SK-N-SH treated with all-trans-retinoic acid at 6 μM for 48 hours (cell line): ENCODE results near the gene LMBR1.

Experiments used
- ARNTL ChIP-seq: fragments of 450-650 bp; formaldehyde crosslinking; IDR thresholded peaks from 2 replicates; pipeline ENCODE4 v1.5.0; 2020; ENCODE audit warnings: low read depth, mild to moderate bottlenecking, moderate library complexity, borderline replicate concordance
- BACH2 ChIP-seq: fragments of 250-450 bp; sonication (Bioruptor Pico); IDR thresholded peaks from 2 replicates; pipeline ENCODE4 v1.9.0; 2021; ENCODE audit warnings: mild to moderate bottlenecking, borderline replicate concordance
- CSDC2 ChIP-seq: fragments of 250-450 bp; sonication (Bioruptor Pico); IDR thresholded peaks from 2 replicates; pipeline ENCODE4 v1.5.0; 2020; ENCODE audit warnings: mild to moderate bottlenecking, moderate library complexity
- ESRRG ChIP-seq: fragments of 250-450 bp; sonication (Bioruptor Pico); IDR thresholded peaks from 2 replicates; pipeline ENCODE4 v1.6.1; 2021; ENCODE audit warnings: mild to moderate bottlenecking
- ISL1 ChIP-seq: fragments of 250-450 bp; sonication (Bioruptor Pico); IDR thresholded peaks from 2 replicates; pipeline ENCODE4 v2.1.2; 2022; ENCODE audit warnings: mild to moderate bottlenecking, moderate library complexity
- TCF4 ChIP-seq: fragments of 250-450 bp; sonication (Bioruptor Pico); IDR thresholded peaks from 2 replicates; pipeline ENCODE4 v1.8.0; 2021; ENCODE audit warnings: mild to moderate bottlenecking, moderate library complexity, borderline replicate concordance
- ZC3H10 ChIP-seq: fragments of 250-450 bp; sonication (Bioruptor Pico); IDR thresholded peaks from 2 replicates; pipeline ENCODE4 v1.5.1; 2021; ENCODE audit warnings: mild to moderate bottlenecking, moderate library complexity
- ZFP30 ChIP-seq: fragments of 450-650 bp; formaldehyde crosslinking; IDR thresholded peaks from 2 replicates; pipeline ENCODE4 v1.5.0; 2022; ENCODE audit warnings: mild to moderate bottlenecking, moderate library complexity
- ZNF70 ChIP-seq: fragments of 450-650 bp; formaldehyde crosslinking; IDR thresholded peaks from 2 replicates; pipeline ENCODE4 v1.5.0; 2020; ENCODE audit warnings: mild to moderate bottlenecking, moderate library complexity
- TF ChIP-seq, protein P1 (sequence below): fragments of 250-450 bp; sonication (Bioruptor Pico); IDR thresholded peaks from 2 replicates; pipeline ENCODE4 v1.8.0; 2020; ENCODE audit warnings: mild to moderate bottlenecking, moderate library complexity, borderline replicate concordance
- TF ChIP-seq, protein P2 (sequence below): fragments of 250-450 bp; sonication (Bioruptor Pico); IDR thresholded peaks from 2 replicates; pipeline ENCODE4 v1.5.0; 2020; ENCODE audit warnings: mild to moderate bottlenecking, moderate library complexity

DNA sequence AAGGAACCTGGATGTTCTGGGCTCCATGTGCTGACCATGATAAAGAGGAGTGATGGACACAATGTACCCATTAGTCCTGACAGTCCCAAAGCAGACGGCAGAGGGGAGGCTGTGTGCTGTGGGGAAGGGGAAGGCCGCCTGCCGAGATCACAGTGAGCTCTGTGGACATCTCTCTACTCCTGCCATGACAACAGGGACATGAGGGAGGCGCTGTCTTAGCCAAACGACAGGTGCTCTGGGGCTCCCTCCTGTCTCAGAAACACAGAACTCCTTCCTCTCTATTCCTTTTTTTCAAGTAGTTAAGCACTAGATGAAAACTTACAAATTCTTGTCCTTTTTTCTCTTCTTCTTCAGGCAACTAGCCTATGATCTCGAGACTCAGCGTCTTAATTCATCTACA is 139.4 kb downstream of the LMBR1 start:
- TF ChIP-seq ISL1 (CRISPR knock-in tag) (no peak), ARNTL (CRISPR knock-in tag) (no peak), CSDC2 (CRISPR knock-in tag) (no peak), ZC3H10 (CRISPR knock-in tag) (no peak), TCF4 (CRISPR knock-in tag) (no peak), ZFP30 (CRISPR knock-in tag) (no peak), ZNF70 (CRISPR knock-in tag) (no peak), ESRRG (CRISPR knock-in tag) (no peak), BACH2 (no peak)
- TF ChIP-seq, protein P1, sequence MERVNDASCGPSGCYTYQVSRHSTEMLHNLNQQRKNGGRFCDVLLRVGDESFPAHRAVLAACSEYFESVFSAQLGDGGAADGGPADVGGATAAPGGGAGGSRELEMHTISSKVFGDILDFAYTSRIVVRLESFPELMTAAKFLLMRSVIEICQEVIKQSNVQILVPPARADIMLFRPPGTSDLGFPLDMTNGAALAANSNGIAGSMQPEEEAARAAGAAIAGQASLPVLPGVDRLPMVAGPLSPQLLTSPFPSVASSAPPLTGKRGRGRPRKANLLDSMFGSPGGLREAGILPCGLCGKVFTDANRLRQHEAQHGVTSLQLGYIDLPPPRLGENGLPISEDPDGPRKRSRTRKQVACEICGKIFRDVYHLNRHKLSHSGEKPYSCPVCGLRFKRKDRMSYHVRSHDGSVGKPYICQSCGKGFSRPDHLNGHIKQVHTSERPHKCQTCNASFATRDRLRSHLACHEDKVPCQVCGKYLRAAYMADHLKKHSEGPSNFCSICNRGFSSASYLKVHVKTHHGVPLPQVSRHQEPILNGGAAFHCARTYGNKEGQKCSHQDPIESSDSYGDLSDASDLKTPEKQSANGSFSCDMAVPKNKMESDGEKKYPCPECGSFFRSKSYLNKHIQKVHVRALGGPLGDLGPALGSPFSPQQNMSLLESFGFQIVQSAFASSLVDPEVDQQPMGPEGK (CRISPR knock-in tag), result no peak
- TF ChIP-seq, protein P2, sequence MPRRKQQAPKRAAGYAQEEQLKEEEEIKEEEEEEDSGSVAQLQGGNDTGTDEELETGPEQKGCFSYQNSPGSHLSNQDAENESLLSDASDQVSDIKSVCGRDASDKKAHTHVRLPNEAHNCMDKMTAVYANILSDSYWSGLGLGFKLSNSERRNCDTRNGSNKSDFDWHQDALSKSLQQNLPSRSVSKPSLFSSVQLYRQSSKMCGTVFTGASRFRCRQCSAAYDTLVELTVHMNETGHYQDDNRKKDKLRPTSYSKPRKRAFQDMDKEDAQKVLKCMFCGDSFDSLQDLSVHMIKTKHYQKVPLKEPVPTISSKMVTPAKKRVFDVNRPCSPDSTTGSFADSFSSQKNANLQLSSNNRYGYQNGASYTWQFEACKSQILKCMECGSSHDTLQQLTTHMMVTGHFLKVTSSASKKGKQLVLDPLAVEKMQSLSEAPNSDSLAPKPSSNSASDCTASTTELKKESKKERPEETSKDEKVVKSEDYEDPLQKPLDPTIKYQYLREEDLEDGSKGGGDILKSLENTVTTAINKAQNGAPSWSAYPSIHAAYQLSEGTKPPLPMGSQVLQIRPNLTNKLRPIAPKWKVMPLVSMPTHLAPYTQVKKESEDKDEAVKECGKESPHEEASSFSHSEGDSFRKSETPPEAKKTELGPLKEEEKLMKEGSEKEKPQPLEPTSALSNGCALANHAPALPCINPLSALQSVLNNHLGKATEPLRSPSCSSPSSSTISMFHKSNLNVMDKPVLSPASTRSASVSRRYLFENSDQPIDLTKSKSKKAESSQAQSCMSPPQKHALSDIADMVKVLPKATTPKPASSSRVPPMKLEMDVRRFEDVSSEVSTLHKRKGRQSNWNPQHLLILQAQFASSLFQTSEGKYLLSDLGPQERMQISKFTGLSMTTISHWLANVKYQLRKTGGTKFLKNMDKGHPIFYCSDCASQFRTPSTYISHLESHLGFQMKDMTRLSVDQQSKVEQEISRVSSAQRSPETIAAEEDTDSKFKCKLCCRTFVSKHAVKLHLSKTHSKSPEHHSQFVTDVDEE (CRISPR knock-in tag), result no peak
